Vagina (tissue), 2 donors: ENCODE results near the gene CRLF2. TPM values are rescaled to one million over a fixed set of nuclear protein-coding genes. Genes with fewer than 3 reads are reported as not detected.

Experiments used
- DNase-seq, 2 donors: peaks; one replicate each; pipeline ENCODE4 v3.0.0-alpha.2; 2017; ENCODE audit errors: extremely low spot score in 2 of 2
- H3K27ac ChIP-seq: fragments of 200-600 bp; sonication (generic); one replicate; pipeline ENCODE4 v1.5.1; 2019
- H3K27me3 ChIP-seq: fragments of 200-600 bp; sonication (generic); one replicate; pipeline ENCODE4 v1.5.1; 2019
- H3K36me3 ChIP-seq, 2 donors: fragments of 200-600 bp; sonication (generic); one replicate each; pipeline ENCODE4 v1.5.1; 2017 to 2019
- H3K4me1 ChIP-seq: fragments of 200-600 bp; sonication (generic); one replicate; pipeline ENCODE4 v1.5.1; 2019
- H3K4me3 ChIP-seq, 2 donors: fragments of 200-600 bp; sonication (generic); 1 replicate in 1 of 2; 2 replicates in 1 of 2; pipeline ENCODE4 v1.5.1; 2016 to 2019
- H3K9me3 ChIP-seq: fragments of 200-600 bp; sonication (generic); one replicate; pipeline ENCODE4 v1.5.1; 2019
- POLR2A ChIP-seq, 2 donors: fragments of 450-650 bp; IDR thresholded peaks; one replicate each; pipeline ENCODE4 v1.6.1; 2017; ENCODE audit warnings: antibody characterized with exemption in 2 of 2, mild to moderate bottlenecking in 2 of 2, moderate library complexity in 2 of 2
- POLR2AphosphoS5 ChIP-seq, 2 donors: sonication (generic); formaldehyde crosslinking; IDR thresholded peaks; one replicate each; pipeline ENCODE4 v1.9.0; 2017; ENCODE audit warnings: antibody characterized with exemption in 2 of 2, mild to moderate bottlenecking in 2 of 2, low read depth in 1 of 2; ENCODE audit not compliant: insufficient read depth in 1 of 2
- intact Hi-C: fragments of 100-400 bp; cut with DNase I; formaldehyde crosslinking; loops from one replicate; pipeline ENCODE4 v1.15.1; 2023
- total RNA-seq: library from RNA; depleted of rRNA; stranded (reverse); fragments of >200 nt; gene quantifications from one replicate; pipeline ENCODE4 v1.2.3, GENCODE V29; 2016
- TF ChIP-seq, protein P1 (sequence below), 3 experiments: fragments of 450-650 bp in 2 of 3; fragments of 200-600 bp in 1 of 3; sonication (generic) in 1 of 3; IDR thresholded peaks; one replicate each; pipeline ENCODE4 v1.5.1; 2017 to 2019; ENCODE audit warnings: antibody characterized with exemption in 3 of 3, mild to moderate bottlenecking in 2 of 3, moderate library complexity in 2 of 3

CRLF2 gene
- total RNA-seq, 1 donor from 2014 or later = not detected

DNA sequence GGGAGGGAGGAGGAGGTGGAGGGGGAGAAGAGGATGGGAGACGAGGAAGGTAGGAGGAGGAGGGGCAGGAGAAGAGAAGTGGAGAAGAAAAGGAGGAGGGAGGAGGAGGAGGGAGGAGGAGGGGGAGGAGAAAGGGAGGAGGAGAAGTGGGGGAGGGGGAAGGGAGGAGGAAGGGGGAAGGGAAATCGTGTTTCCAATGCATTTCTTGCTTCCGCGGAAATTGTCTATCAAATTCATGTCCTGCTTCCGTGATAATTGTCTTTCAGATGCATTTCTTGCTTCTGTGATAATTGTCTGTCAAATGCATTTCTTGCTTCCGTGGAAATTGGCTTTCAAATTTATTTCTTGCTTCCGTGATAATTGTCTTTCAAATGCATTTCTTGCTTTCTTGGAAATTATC, 43.3 kb downstream of the CRLF2 start:
- Histone ChIP-seq H3K4me1 (no peaks in the 10 kb centered on the region), H3K27ac (no peak overlapping the region), H3K4me3 (no peak overlapping the region), H3K36me3 (no peaks in the 10 kb centered on the region), H3K27me3 (no peaks in the 10 kb centered on the region), H3K9me3 (no peaks in the 10 kb centered on the region)
- intact Hi-C loops = no loop called here
- DNase-seq = no peak
- no peak for TF ChIP-seq POLR2A (IDR thresholded peaks at IDR 0.05)
- no peak for TF ChIP-seq POLR2AphosphoS5 (IDR thresholded peaks at IDR 0.05; ENCODE audit: insufficient read depth in 1 of 2, low read depth in 1 of 2)
- TF ChIP-seq, protein P1, sequence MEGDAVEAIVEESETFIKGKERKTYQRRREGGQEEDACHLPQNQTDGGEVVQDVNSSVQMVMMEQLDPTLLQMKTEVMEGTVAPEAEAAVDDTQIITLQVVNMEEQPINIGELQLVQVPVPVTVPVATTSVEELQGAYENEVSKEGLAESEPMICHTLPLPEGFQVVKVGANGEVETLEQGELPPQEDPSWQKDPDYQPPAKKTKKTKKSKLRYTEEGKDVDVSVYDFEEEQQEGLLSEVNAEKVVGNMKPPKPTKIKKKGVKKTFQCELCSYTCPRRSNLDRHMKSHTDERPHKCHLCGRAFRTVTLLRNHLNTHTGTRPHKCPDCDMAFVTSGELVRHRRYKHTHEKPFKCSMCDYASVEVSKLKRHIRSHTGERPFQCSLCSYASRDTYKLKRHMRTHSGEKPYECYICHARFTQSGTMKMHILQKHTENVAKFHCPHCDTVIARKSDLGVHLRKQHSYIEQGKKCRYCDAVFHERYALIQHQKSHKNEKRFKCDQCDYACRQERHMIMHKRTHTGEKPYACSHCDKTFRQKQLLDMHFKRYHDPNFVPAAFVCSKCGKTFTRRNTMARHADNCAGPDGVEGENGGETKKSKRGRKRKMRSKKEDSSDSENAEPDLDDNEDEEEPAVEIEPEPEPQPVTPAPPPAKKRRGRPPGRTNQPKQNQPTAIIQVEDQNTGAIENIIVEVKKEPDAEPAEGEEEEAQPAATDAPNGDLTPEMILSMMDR (IDR thresholded peaks at IDR 0.05) = no peak

DNA sequence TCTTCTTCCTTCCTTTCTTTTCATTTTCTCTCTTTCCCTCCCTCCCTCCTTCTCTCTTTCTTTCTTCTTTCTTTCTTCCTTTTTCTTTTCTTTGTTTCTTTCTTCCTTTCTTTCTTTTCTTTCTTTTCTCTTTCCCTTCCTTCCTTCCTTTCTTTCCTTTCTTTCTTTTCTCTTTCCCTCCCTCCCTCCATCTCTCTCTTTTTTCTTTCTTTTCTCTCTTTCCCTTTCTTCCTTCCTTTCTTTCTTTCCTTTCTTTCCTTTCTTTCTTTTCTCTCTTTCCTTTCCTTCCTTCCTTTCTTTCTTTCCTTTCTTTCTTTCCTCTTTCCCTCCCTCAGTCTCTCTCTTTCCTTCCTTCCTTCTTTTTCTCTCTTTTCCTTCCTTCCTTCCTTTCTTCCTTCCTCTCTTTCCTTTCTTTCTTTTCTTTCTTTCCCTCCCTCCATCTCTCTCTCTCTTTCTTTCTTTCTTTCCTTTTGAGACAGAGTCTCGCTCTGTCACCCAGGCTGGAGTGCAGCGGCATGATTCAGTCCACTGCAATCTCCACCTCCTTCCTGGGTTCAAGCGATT, 44.4 kb downstream of the CRLF2 start:
- TF ChIP-seq, protein P1 (IDR thresholded peaks at IDR 0.05) = no peak
- no peak for TF ChIP-seq POLR2A (IDR thresholded peaks at IDR 0.05)
- no peak for TF ChIP-seq POLR2AphosphoS5 (IDR thresholded peaks at IDR 0.05; ENCODE audit: insufficient read depth in 1 of 2, low read depth in 1 of 2)
- DNase-seq = no peak
- Histone ChIP-seq H3K9me3 (no peaks in the 10 kb centered on the region), H3K27ac (no peak overlapping the region), H3K4me3 (no peak overlapping the region), H3K36me3 (no peaks in the 10 kb centered on the region), H3K4me1 (no peaks in the 10 kb centered on the region), H3K27me3 (no peaks in the 10 kb centered on the region)
- intact Hi-C loops = no loop called here

DNA sequence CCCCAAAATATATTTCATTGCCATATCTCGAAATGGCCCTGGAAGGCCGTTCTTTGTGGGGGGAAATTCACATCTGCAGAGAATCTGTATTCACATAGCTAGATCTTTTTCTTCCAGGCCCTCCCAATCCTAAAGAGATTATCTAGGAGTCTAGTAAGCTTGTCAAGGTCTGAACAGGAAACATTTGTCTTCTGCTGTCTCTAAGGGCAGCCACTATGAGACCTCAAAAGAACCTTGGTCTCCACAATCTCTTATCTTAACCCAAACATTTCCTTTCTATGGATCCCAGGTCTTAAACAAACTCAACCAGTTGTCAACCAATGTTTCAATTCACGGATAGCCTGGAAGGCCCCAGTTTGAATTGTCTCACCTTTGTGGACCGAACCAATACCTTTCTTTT, 45.0 kb downstream of the CRLF2 start:
- Histone ChIP-seq H3K36me3 (no peaks in the 10 kb centered on the region), H3K4me1 (no peaks in the 10 kb centered on the region), H3K9me3 (no peaks in the 10 kb centered on the region), H3K27me3 (no peaks in the 10 kb centered on the region), H3K4me3 (no peak overlapping the region), H3K27ac (no peak overlapping the region)
- intact Hi-C loops = no loop called here
- TF ChIP-seq, protein P1 (IDR thresholded peaks at IDR 0.05) = no peak
- TF ChIP-seq POLR2A (IDR thresholded peaks at IDR 0.05) = no peak
- TF ChIP-seq POLR2AphosphoS5 (IDR thresholded peaks at IDR 0.05; ENCODE audit: insufficient read depth in 1 of 2, low read depth in 1 of 2) = no peak
- DNase-seq = no peak

DNA sequence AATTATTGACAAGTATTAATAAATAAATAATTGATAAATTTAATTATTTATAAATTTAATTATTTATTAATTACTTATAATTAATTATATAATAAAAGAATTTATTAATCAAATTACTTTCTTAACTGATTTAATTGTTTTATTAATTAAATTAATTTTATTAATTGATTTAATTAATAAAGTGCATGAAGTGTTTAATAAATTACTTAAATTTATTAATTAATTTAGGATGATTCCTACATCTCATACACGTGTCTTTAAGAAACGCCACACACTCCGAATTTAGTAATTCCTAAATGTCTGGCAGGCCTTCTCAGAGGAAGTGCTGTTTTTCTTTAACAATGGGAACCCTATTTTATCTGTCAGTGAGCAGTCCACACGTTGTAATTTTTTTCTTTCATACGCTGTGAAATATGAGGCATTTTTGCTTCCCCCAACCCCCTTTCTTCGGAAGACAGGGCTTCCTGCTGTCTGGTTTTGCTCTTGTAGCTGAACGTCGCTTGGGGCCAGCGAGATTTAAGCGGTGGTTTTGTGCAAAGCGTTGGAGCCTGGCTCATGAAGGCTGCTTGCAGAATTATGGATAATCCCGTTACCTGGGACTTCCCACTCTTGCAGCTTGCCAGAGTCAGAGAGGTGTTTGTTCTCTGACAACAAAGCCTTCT, 46.8 kb downstream of the CRLF2 start:
- H3K9me3 ChIP-seq = no peaks in the 10 kb centered on the region
- H3K4me3 ChIP-seq = no peak overlapping the region
- no peak overlapping the region for H3K27ac ChIP-seq
- TF ChIP-seq, protein P1 (IDR thresholded peaks at IDR 0.05) = no peak
- no peak for TF ChIP-seq POLR2A (IDR thresholded peaks at IDR 0.05)
- TF ChIP-seq POLR2AphosphoS5 (IDR thresholded peaks at IDR 0.05; ENCODE audit: insufficient read depth in 1 of 2, low read depth in 1 of 2) = no peak
- no peaks in the 10 kb centered on the region for H3K4me1 ChIP-seq
- no peaks in the 10 kb centered on the region for H3K27me3 ChIP-seq
- H3K36me3 ChIP-seq = no peaks in the 10 kb centered on the region
- no peak for DNase-seq
- intact Hi-C loops = no loop called here
